Measurements from ENCODE around the gene HIPK3.
A peak's percentile ranks its signal among the peaks of the same experiment; 100 is the strongest.

- TF ChIP-seq CTCF (IDR thresholded peaks at IDR 0.05; ENCODE audit: low read depth, low read length) = peak; percentile 76
- no peak for TF ChIP-seq EZH2phosphoT487 (IDR thresholded peaks at IDR 0.05; ENCODE audit: low read depth)
Measured at GRCh38 chr11:33329705-33330329, 72.6 kb downstream of the HIPK3 start.

All from OCI-LY3 (cell line).